ENCODE data around the gene SLC22A15.

Gene SLC22A15

DNA sequence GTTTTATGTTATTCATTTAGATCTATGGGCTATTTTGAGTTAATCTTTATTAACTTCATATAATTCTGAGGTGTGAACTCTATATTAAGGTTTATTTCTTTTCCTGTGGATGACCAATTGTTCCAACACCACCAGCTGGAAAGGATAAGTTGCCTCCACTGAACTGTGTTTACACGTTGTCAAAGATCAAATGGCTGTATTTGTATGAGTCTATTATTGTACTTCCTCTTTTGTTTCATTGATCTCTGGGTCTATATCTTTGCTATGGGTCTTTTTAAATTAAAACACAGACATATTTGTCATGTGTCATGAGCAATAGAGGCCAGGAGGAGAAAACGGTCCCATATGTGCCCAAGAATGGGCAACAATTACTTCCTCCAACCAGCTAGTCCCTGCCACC, 129.7 kb downstream of the SLC22A15 start:
- DNase-seq, result no peak

DNA sequence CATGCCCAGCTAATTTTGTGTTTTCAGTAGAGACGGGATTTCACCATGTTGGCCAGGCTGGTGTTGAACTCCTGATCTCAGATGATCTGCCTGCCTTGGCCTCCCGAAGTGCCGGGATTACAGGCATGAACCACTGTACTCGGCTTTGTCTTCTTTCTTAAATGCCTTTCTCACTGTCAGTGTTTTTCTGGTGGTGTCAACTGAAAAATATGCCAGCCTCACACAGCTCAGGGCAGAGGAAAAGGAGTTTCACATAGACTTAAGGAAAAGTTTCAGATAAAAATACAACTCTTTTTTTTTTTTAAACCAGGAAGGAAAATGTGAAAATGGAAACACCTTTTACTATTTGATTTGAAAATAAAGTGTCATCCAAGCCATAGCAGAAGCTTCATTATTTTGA, 130.3 kb downstream of the SLC22A15 start:
- DNase-seq, result peak; percentile 51

DNA sequence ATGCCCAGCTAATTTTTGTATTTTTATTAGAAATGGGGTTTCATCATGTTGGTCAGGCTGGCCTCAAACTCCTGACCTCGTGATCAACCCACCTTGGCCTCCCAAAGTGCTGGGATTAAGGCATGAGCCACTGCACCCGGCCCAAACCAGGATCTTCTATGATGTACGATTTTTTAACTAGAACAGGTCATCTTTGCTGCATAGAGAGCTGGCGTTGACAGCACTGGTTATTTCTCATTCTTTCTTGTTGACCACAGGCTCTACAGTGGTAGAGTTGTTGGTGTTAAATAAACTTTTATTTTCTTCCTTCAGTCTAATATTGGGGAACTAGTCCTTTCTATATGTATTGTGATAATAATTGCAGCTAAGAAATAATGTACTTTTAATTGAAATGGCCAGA, 131.1 kb downstream of the SLC22A15 start:
- DNase-seq, result no peak

DNA sequence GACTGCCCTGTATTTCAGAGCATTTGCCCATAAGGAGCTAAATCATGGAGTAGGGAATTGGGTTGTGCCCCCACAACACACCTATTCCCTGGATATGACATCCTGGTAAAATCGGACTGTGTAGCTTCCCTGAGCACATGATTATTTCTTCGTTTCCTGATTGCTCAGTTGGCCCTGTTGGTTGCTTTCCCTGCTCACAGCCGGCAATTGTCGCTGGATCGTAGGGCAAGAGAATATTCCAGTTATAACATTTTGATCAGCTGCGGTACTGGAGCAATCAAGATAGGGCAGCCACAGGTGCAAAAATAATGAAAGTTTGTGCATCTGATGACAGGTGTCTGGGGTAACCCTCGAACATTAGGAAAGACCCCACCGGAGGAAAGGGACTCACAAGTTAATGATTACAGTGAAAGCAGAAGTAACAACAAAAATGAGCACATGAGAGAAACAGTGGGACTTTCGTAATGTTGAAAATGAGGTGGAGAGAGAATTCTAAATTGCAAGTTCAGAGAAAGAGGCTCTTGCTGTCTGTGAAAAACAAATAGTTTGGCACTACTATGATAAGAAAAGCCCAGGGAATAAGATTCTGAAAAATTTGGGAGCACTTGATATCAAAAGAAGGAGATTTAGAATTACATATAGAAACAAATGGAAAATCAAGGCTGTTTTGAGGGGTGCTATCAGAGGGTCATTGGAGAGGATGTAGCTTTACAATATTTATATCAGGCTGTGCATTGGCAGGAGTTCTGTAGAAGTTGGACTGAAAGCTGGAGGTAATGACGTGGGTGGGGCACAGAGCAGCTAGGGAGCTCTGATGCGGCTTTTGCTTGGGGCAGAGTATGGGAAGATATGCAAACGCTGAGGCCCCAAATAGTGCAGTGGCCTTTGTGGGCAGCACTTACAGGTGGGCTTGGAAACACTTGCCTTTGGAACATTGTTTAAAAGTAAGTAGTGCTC, 134.5 kb downstream of the SLC22A15 start, which contains the start of gene MAB21L3:
Gene MAB21L3 (plus strand): TSS at position 833 of the 957 bp plus-strand sequence. CDS start 1,217 bp downstream, outside the sequence.
- DNase-seq, result no peak

DNA sequence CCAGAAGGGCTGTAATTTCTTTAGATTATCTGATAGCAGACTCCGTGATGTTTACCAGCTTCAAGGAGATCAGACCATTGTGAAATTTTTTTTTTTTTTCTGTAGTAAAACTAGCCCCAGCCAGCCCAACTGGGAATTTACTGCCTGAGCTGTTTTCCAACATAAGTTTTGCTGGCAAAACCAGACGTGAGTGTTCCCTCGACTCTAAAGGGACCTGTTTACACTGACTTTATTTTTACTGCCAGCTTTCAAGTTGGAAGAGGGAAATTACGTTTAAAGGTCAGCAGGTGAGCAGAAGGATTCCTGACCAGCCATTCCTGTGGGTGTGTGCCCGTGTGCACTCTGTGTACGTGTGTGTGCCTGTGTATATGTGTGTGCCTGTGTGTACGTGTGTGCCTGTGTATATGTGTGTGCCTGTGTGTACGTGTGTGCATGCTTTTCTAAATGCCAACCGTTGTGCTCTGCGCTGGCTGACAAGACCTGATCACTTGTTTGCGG, 135.3 kb downstream of the SLC22A15 start:
- DNase-seq, result no peak

DNA sequence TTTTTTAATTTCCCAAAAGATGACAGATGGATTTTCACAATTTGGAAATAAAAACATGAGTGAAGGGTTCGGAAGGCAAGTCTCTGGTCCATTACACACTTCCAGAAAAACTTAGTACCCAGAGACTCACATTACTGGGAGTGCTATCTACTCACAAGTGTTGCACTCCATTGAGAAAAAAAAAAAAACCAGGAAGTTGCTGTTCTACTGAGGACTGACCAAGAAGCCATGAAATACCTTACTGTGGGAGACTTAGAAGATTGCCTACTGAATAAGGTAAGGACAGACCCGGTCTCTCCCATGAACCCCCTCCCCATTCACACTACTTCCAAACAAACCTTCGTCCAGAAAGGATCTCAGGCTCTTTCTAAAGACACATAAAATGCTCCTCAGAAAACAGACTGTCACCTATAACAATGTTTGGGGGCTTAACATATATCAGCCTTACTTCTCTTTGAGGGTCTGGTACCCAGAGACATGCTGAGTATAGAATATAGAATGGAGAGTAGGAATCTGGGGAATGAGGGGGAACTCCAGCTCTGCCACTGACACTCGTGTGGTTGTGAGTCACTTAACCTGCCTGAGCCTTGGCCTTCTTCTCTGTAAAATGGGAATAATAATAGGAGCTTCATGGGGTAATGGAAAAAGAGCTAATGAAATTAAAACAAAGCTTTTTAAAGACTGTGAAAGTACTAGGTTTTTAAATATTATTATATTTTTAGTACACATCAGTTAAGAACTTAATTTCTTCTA, 136.3 kb downstream of the SLC22A15 start:
- DNase-seq, result no peak

DNA sequence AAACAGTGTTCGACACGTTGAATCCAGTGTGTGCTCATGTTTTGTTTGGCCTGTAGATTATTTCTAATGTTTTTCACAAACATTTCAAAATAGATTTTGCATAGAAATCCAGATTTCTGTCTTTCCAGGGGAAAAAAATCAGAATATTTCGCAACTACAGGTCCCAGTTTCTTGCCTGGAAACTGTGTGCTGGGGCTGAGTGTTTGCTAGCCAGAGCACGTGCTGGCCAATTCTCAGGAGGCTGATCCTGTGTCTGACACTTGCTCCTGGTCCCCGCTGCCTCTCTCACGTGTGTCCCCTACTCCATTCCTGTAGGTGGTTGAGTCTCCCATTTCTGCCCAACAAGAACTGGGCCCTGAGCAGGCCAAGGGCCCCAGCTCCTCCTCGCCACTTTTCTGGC, 137.3 kb downstream of the SLC22A15 start:
- DNase-seq, result no peak

DNA sequence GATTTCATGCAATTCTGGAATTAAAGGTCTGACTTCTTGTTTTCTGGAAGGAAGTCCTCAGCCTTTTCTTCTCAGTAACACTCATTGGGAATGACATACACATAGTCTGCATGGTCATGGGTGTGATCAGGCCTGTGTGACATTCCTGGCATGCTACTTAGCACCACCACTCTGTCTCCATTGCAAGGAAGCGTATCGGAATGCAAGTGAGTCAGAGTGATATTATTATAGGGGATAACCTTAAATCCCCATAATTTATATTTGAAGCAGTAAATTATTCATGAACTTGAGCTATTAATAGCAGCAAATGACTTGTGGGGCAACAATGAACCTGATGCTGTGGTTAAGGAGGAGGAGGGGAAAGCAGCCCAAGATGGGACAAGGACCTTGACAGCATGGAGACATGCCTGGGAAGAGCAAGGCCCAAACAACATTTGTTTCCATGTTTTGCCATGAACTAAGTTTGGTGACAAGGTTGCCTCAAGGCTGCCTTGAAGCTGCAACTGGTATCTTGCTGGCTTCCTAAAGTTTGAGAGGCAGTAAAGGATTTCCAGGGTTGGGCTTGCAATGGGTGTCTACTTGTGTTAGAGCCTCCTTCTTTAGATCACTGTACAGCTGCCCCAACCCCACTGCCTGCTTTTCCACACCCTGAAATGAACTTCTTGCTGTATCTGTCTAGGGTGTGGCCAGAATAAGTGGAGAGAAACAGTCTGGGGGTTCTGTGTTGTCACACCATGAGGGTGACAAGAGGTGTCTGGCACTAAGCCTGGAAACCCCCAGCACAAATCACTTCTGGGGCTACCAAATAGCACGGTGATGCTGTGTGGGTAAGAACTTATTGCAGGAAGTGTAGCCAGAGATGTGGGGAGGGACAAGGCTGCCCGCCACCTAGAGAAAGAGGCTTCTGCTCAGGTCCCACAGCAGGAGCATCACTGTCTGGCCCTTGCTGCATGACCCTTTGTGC, 139.4 kb downstream of the SLC22A15 start:
- DNase-seq, result peak; percentile 96

DNA sequence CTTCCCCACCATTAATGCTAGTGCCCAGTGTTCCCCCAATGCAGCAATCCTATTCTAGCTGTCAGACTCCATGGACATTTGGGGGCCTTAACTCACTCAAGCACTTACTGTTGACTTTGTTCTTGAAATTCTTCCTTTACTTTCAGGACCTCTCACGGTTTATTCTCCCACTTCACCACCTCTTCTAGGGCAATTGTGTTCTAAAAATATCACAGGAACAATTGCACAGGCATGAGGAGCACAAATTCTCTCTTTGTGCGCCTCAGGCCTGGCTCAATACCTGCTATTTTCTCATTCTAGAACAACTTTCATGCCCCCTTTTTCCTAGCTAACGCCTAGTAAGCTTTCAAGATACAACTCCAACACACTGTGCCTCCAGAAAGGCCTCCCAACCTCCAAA, 142.2 kb downstream of the SLC22A15 start:
- DNase-seq, result no peak
